GM19239 (cell line): ENCODE measurements around the gene SGCD.

Experiments used
- DNase-seq: peaks from one replicate; pipeline ENCODE4 v3.0.0; 2011; ENCODE audit warnings: low spot score; ENCODE audit not compliant: insufficient read length
- FAIRE-seq: peaks from 2 replicates; lab custom pipeline; 2011; peaks lifted over from hg19 to GRCh38; lab: Jason Lieb, UNC

Gene SGCD

GRCh38 chr5:156540491-156540890 lies 213.5 kb downstream of the SGCD start:
- DNase-seq (no peak), FAIRE-seq (no peak)

- DNase-seq: no peak
- no peak for FAIRE-seq
Observed at GRCh38 chr5:156541582-156541981, 214.6 kb downstream of the SGCD start.

- FAIRE-seq: no peak
Observed at GRCh38 chr5:156543348-156544145, 216.6 kb downstream of the SGCD start.

GRCh38 chr5:156552855-156553358 lies 225.9 kb downstream of the SGCD start:
- DNase-seq (no peak), FAIRE-seq (no peak)

More at GRCh38 chr5:156543348-156544145, 216.6 kb downstream of the SGCD start:
- no peak for DNase-seq

- FAIRE-seq: no peak
- DNase-seq: no peak
Observed at GRCh38 chr5:156556666-156557406, 229.9 kb downstream of the SGCD start.

GRCh38 chr5:156560002-156560401 lies 233.0 kb downstream of the SGCD start:
- FAIRE-seq: no peak
- DNase-seq: no peak

- FAIRE-seq: no peak
- DNase-seq: no peak
Observed at GRCh38 chr5:156561651-156562050, 234.7 kb downstream of the SGCD start.

GRCh38 chr5:156570615-156571014 lies 243.7 kb downstream of the SGCD start:
- FAIRE-seq: no peak
- no peak for DNase-seq

GRCh38 chr5:156581725-156582124 lies 254.8 kb downstream of the SGCD start:
- FAIRE-seq: no peak
- DNase-seq: no peak

- no peak for DNase-seq
- no peak for FAIRE-seq
Observed at GRCh38 chr5:156582193-156582598, 255.2 kb downstream of the SGCD start.

- DNase-seq (no peak), FAIRE-seq (no peak)
Observed at GRCh38 chr5:156584871-156585270, 257.9 kb downstream of the SGCD start.

- FAIRE-seq (no peak), DNase-seq (no peak)
Observed at GRCh38 chr5:156585999-156586398, 259.0 kb downstream of the SGCD start.

- no peak for FAIRE-seq
Observed at GRCh38 chr5:156587012-156587411, 260.0 kb downstream of the SGCD start.

GRCh38 chr5:156588306-156588705 lies 261.3 kb downstream of the SGCD start:
- DNase-seq (no peak), FAIRE-seq (no peak)

More at GRCh38 chr5:156587012-156587411, 260.0 kb downstream of the SGCD start:
- DNase-seq: no peak

GRCh38 chr5:156589104-156589945 lies 262.4 kb downstream of the SGCD start:
- DNase-seq (no peak), FAIRE-seq (no peak)

GRCh38 chr5:156589946-156590216 lies 262.9 kb downstream of the SGCD start:
- DNase-seq (no peak), FAIRE-seq (no peak)

GRCh38 chr5:156590978-156591377 lies 264.0 kb downstream of the SGCD start:
- FAIRE-seq (no peak), DNase-seq (no peak)

- DNase-seq (no peak), FAIRE-seq (no peak)
Observed at GRCh38 chr5:156591631-156592030, 264.7 kb downstream of the SGCD start.

GRCh38 chr5:156593546-156593945 lies 266.6 kb downstream of the SGCD start:
- FAIRE-seq: no peak
- DNase-seq: no peak

- FAIRE-seq: no peak
Observed at GRCh38 chr5:156594406-156594805, 267.4 kb downstream of the SGCD start.

More at GRCh38 chr5:156594406-156594805, 267.4 kb downstream of the SGCD start:
- no peak for DNase-seq
